AG20443 (cell line): ENCODE results near the gene PSMB7.

Source experiments
- DNase-seq: peaks from one replicate; pipeline ENCODE4 v3.0.0; 2012; ENCODE audit warnings: low spot score, mixed read lengths

Gene PSMB7

DNA sequence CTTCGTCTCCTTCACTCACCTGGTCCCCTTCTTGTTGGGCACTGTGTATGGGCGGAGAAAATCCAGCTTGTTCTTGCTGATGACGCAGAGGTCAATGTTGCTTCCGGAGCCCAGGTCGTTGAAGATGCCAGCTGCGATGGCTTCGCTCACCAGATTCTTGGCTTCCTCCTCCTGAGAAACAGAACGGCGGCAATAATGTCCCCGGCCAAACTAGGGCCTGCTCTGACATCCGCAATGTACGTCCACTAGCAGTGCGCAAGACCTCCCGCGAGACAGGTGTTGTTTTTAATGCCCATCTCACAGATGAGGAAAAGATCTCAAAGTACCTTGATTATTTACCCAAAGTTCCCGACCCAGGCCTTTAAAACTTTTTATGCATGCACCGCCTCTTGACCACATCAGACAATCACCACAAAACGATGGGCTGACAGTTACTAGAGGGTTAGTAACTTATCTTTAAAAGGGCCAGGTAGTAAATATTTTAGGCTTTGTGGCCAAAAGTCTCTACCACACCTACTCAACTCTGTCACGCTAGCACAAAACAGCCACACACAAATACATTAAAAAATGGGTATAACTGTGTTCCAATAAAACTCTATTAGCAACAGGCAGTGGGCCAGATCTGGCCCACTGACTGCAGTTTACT lies 58.4 kb downstream of the PSMB7 start:
- DNase-seq, result no peak

GRCh38 chr9:124355941-124356744 lies 59.1 kb downstream of the PSMB7 start:
- DNase-seq, result no peak

DNA sequence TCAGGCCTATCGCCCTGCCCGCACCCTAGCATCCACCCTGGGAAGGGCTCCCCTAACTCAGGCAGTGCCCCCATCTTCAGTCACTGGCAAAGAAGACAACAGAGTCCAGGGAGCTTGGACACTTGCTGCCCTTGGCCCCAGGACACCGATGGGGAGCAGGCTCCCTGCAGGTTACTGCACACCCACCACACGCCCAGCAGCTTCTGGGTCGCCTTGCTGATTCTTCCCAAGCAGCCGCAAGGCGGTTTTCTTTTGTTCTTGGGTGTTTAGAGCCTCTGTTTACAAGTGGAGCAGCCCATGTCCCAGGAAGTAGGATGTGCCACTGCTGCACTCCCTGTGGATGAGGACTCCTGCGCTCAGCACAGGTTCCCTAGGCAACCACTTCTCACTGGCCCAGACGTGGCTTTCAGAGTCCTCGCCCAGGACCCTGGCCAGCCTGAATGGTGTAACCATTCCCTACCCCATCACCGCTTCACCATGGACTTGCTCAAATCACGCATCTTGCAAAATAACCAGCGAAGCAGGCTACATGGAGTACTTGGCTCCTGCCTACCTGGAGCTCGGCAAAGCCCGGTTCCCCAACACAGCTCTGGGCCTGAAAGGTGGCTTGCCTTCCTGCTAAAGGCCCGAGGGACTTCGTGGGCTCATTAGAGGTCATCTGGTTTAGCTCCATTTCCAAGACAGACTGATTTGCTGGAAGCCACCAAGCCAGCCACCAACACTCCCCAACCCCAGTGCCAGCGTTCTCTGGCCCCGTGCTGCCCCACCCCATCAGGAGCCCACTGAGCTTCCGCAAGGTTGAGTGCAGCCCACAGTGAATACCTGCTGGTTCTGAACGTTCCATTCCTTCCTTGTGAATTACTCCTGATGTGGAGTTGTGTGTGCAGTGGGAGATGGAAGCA lies 60.0 kb downstream of the PSMB7 start:
- no peak for DNase-seq

DNA sequence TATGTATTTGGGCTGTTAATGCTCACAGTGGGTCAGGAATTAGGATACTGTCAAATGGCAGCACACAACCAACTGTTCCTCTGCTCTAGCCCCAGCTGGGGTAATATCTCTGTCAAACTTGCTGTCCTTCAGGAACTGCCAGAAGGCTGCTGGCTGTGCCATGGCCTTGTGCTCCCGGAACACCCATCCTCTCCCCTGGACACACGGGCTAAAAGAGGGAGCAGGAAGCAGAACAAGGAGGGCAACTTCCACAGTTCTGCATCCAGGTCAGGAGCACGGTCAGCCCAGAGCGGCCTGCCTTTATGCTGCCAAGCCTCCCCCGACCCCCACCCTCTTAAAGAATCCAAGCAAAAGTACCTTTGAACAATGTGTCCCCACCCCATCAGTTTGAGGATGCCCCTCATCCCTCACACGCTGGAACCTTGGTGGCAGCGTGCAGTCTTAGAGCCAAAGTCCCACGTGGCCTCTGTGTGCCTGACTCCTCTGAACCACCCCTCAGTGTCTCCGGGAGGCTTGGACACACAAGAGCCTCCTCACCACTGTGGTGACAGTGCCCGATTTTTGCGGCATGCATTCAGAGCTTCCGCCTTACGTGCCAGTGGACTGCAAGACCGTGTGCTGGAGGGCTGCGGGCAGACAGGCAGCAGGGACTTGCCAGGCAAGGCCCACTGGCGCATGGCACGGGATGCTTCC lies 60.8 kb downstream of the PSMB7 start:
- no peak for DNase-seq

DNA sequence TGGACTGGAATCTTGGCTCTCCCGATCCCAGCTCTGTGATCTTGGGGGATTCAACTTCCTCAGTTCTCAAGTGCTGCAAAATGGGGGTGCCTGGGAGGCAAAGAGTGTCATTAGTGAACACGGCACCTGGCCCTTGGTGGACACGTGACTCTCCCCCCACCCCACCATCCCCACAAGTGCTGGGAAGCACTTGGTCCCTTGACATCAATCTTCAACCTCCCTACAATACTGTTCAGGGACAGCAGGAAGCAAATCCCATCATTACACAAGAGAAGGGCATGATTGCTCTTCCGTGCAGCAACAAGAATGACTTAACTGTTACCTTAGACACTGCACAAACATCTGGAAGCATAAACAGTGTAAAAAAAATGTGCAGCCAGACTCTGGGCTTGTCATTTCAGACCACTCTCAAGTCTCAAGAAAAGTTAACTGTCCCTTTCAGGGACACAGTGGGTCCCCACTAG lies 61.4 kb downstream of the PSMB7 start:
- DNase-seq, result peak; percentile 40

DNA sequence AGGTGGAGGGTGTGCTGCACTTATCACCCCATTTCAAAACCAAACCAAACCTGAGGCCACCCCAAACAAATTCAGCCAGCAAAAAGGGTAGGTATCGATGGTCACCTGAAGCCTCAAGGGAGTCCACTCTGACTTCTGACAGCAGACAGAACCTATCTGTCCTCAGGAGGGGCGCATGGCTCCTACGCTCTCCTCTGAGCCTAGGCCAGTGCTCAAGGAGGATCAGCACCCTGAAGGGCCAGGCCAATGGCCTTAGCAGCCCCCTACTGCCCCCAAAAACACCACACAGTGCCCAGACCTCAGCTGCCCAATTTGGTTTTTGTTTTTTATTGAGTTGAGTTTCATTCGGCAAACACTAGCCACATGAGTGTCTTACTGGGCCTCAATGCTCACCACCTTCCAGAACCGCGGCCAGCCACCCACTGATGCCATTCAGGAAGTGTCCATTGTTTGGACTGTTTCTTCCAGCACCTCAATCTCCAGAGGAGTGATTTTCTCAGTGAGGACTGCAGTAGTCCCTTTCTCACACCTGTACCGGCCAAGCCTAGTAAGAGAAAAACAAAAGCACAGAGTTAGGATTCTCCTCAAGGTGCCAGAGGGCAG lies 62.0 kb downstream of the PSMB7 start:
- no peak for DNase-seq

DNA sequence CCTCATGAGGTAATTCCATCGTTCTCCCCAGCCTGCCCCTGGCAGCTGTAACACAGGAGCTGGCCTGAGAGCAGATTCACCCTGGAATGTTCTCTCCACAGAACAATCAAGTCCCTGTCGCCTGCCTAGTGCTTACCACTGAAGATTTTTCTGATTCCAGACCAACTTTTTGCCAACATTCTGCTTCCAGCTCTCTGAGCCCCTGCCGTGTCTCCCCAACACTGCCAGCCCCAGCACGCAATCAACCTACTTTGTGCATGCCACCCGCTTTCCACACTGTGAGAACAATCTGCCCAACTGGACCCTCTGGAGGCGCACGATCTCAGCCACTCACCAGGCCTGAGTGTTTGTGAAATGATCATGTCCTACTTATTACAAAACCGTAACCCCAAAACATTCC lies 62.6 kb downstream of the PSMB7 start:
- DNase-seq, result no peak

DNA sequence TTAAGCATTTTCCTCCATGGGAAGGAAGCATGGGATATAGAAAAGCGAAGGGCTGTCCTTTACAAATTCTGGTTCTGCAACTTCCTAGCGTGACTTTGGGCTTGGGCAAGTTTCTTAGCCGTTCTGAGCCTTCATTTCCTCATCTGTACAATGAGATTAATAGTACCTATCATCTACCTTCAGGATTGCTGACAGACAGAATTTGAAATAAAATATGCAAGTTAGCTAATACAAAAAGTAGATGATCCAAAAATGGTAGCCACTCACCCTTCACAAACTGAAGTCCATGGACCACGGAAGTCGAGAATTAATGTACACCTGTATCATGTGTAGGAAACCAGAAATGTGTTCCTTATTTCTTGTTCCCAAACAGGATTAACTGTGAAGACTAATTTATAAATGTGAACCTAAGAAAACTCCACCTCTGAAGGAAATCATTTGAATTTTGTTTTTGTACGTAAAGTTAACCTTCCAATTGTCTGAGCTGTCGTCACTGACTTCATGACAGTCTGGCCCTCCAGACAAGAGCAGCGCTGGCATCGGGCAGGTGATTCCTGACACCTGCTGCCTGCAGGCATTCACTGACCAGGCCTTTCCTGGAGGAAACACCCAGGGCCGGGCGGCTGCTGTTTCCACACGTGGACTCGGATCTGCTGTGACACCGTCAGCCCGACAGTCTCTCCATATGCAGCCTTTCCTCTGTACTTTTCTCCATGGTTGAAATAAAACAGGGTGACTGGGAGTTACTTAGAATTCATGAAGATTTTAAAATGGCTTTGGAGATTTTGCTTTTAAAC lies 63.4 kb downstream of the PSMB7 start:
- DNase-seq, result no peak

DNA sequence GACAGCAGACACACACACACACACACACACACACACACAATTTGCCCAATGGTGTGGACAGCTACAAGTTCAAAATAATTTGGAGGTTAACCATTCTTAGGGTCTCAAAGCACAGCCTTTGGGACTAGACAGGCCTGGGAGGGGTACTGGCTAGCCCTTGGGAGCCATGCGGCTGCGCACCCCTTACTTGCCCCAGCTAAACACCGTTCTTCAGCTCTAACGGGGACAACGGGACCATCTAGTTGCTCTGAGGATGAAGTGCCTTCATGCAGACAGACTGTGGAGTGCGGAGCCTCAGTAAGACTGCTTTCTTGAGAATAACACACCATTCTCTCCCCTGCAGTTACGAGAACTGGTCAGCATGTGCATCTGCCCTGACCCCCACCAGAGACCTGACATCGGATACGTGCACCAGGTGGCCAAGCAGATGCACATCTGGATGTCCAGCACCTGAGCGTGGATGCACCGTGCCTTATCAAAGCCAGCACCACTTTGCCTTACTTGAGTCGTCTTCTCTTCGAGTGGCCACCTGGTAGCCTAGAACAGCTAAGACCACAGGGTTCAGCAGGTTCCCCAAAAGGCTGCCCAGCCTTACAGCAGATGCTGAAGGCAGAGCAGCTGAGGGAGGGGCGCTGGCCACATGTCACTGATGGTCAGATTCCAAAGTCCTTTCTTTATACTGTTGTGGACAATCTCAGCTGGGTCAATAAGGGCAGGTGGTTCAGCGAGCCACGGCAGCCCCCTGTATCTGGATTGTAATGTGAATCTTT lies 64.6 kb downstream of the PSMB7 start:
- no peak for DNase-seq

DNA sequence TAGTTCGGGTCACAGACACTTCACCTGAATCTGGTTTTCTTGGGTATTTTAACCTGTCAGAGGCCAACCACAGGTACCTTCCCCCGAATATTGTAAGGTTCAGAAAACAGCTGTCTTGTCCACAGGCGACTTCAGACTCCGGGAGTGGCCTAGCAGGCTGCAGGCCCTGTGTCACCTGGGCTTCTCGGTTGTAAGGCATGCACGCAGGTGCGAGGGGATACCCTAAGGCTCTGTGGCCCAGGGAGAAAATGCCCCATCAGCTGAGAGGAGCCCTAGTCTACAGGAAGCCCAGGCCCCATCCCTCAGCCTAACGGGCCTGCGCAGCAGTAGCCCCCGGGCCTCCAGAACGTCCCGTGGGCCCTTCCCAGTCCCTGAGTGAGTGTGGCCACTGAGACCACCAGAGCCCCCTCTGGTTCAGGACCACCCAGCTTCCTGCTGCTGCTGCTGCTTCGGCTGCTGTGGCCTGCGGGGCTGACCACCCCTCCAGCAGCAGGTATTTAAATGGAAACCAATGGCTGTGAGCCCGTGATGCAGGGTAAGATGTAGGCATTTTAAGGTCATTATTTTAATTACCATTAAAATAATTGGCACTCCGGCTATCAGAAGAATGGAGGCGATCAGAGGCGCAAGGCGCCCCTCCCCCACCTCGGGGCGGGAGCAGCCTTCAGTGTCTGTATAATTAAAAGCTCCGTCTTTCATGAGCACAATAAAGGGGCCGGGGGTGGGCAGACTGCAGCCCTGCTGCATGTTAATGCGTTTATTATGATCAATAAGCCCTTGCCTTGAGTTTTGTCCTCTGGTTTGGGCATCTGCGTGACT lies 65.4 kb downstream of the PSMB7 start:
- no peak for DNase-seq

- DNase-seq, result no peak
Observed at GRCh38 chr9:124349267-124349666, 66.0 kb downstream of the PSMB7 start.

- DNase-seq, result no peak
Observed at GRCh38 chr9:124348831-124349230, 66.4 kb downstream of the PSMB7 start.

DNA sequence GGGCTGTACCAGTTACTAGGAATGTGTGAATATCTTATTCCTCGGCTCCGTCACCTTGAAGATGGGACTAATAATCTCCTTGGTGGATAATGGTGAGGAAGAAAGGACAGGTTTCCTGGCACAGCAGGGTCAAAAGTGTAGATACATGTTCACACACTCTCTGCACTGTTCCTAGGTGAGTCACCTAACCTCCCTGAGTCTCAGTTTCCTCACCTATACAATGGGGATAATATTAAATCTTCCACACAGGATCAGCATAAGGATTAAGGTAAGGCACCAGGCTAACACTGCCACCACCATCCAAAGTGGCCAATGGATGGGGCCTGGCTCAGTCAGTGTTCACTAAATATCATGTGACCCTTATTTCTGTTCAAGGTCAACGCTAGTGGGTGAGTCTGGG lies 66.9 kb downstream of the PSMB7 start:
- DNase-seq, result no peak

GRCh38 chr9:124347968-124348358 lies 67.3 kb downstream of the PSMB7 start:
- DNase-seq, result no peak

DNA sequence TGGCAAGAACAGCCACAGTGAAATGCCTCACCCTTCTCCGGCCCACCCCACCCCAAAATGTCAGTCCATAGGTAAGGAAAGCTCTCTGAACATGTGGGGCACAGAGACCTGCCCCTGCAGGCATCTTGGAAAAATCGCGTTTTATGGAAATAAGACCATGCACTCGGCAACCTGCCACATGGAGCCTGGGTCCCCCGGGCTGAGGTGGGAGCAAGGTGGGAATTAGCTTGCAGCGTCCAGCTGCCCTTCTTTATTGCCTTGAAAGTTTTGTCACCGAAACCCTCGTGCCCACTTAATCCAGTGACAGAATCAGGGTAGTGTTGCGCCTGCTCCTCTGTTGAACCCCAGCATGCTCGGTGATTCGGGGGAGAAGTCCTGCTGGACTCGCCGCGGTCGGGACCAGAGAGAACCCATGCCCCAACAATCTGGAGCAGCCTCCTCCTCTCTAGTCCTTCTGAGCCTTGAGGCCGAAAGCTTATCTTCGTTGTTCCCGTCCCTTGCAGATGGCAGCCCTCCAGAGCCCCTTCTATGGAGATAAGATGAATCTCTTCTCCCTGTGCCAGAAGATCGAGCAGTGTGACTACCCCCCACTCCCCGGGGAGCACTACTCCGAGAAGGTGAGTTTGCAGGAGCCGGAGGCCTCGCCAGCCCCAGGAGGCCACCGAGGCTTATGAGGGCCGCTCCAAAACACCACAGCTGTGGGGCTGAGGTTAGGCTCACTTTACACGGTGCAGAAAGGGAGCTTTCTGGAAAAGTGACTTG lies 67.9 kb downstream of the PSMB7 start:
- DNase-seq, result no peak

DNA sequence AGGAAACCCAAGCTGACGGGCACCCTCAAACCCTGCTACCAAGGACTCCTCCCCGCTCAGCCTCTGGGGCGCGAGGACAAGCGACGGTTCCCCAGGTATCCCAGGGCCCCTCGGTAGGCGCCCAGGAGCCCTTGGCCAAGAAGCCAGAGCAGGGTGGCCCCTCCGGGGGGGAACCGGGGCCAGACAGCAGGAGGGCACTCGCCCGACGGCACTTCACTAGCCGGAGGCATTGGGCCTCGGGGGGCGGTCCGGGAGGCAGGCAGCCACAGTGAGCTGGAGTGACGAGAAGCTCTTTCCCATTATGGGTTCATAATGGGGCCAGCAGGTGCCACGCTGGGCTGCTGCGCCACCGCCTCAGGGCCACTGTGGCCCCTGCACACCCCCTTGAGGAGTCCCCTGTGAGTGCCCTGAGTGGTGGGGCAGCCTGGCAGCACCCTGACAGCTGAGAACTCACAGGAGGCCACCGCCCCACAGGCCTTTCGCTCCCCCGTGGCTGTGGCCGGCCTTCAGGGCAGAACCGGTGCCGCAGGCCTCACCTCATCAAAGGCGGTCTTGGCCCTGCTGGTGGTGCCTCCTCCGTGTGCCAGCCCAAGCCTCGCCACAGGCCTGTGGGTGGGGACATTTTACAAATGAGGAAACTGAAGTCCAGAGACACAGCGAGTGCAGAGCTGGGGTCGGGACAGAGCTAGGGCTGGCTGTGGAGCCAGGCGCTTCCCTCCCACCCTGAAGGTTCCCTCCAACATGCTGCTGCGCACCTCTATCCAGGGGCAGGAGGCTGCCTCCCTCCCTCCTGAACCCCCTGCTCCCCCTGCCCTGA lies 68.7 kb downstream of the PSMB7 start:
- no peak for DNase-seq

DNA sequence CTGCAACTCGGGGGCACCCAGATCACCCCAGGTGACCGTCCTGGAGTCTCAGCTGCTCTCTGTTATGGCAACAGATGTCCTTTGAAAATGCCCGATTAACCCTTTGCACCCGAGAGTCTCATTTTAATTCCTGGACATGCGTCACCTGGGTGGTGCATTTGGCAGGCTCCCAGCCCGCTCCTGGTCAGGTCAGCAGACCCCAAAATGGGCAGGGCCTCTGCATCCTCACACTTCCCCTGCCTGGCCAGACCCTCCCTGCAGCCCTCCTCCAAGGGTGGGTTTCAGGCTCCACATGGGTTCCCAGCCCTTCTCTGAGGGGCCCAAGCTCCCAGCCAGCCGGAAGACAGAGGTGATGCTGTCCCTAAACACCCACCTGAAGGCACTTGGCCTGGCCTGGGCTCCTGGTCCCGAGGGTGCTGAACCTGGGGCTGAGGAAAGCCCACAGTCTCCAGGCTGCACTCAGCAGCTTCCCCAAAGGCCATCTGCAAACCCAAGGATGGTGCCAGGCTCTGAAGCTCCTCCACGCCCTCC lies 69.4 kb downstream of the PSMB7 start:
- no peak for DNase-seq
